ENCODE measurements around the gene KCTD5. TPM values are rescaled to one million over a fixed set of nuclear protein-coding genes. Genes with fewer than 3 reads are reported as not detected.

KCTD5 gene
- total and polyA plus RNA-seq, 10 of the 15 experiments (the other 5 are each of a cell fraction or from before 2014, with no cell fraction given), result 0.58 to 56.4 (median 37.3) TPM

DNA sequence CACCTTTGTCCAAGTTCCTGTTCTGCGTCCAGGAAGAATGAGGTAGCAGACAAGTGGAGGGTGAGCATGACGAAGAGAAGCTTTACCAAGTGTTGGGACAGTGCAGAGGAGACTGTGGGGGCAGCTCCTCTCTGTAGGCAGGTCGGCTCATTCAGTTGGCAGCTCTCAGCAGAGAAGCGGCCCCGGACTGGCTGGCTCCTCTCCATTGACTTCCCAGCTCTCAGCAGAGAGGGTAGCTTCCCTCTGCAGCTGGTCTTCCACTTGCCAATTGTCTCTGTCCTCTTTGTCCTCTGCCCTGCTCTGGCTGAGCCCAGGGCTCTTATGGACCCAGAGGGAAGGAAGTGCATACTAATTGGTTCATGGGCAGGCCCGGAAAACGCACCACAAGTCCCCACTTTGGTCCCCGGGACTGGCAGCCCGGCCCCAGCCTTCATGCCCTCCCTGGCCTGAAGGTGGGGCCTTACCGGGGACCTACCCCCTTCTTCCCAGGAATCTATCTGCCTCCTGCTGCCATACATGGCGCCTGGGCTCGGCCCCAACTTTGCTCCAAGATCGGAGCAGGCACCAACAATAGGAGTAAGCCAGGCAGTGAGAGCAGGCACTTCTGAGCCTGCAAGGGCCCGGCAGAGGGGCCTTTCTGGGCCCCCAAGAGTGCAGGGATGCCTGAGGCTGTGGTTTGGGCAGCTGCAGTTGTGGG, 10.1 kb downstream of the KCTD5 start:
- ChIA-PET RAD21 (ENCODE audit: unreplicated experiment) (no interaction called here), CTCF (no interaction called here), POLR2A (no interaction called here), SMC1A (ENCODE audit: uncharacterized antibody, unreplicated experiment) (interaction anchor here (0.7 kb wide), 1 partner anchor 58 kb away, joined by 3 read pairs; no protein-coding TSS in a partner anchor)
- Histone ChIP-seq H3K4me1 (ENCODE audit: control insufficient read depth, insufficient read depth, low read length) (peaks cover 5% of the 10 kb centered on the region), H3K79me2 (ENCODE audit: control insufficient read depth, insufficient read depth, low read length) (peaks cover 31% of the 10 kb centered on the region), H2AFZ (ENCODE audit: control insufficient read depth, low read depth, low read length) (no peak overlapping the region), H3K4me2 (ENCODE audit: control insufficient read depth, insufficient read depth) (no peak overlapping the region), H3K36me3 (ENCODE audit: control insufficient read depth in 2 of 2, insufficient read depth in 2 of 2, low read length in 1 of 2) (peaks cover 3 to 18% of the 10 kb centered on the region in 2 experiments; a peak in 2 of 4 replicates), H3K4me3 (no peak overlapping the region), H3K9me3 (replicated peaks; ENCODE audit: control insufficient read depth, insufficient read depth, low read length) (no peaks in the 10 kb centered on the region), H3K9ac (ENCODE audit: control insufficient read depth, insufficient read depth, low read length) (no peak overlapping the region), H3K27me3 (replicated peaks in 1 of 2; ENCODE audit: control insufficient read depth in 2 of 2, insufficient read depth in 2 of 2, low read length in 1 of 2) (no peaks in the 10 kb centered on the region), H3K27ac (ENCODE audit: control insufficient read depth, insufficient read depth) (no peak overlapping the region), H4K20me1 (ENCODE audit: control insufficient read depth, insufficient read depth) (peaks cover 6% of the 10 kb centered on the region; the same call in 1 of the 2 replicates)
- DNase-seq (ENCODE audit: low read depth, low spot score) (no peak), ATAC-seq (no peak), FAIRE-seq (no peak)
- no TSS peak for BruUV-seq (replicated peaks)
- intact Hi-C loops (cut with micrococcal nuclease; ENCODE audit: unreplicated experiment) (no loop called here), in situ Hi-C loops (cut with MboI) (no loop called here)
- no peak for TF ChIP-seq BMI1 (IDR thresholded peaks at IDR 0.05; ENCODE audit: borderline replicate concordance)
- TF ChIP-seq ZNF207 (IDR thresholded peaks at IDR 0.05; ENCODE audit: borderline replicate concordance), result no peak
- no peak for TF ChIP-seq ATF3 (IDR thresholded peaks at IDR 0.05; ENCODE audit: borderline replicate concordance, extremely low read depth, low read depth, low read length)
- TF ChIP-seq USF1 (IDR thresholded peaks at IDR 0.05; ENCODE audit: borderline replicate concordance, extremely low read length, insufficient read depth, low read depth, low read length), result no peak
- TF ChIP-seq ZBTB40 (IDR thresholded peaks at IDR 0.05; ENCODE audit: borderline replicate concordance), result no peak
- TF ChIP-seq ZNF274 (IDR thresholded peaks at IDR 0.05; ENCODE audit: insufficient read depth, insufficient read length), result no peak
- TF ChIP-seq PRDM15 (CRISPR knock-in tag; IDR thresholded peaks at IDR 0.05), result no peak
- 96% methylated on average over 14 of the region's 14 CpGs for WGBS (ENCODE audit: insufficient coverage, insufficient replicate concordance, low lambda C conversion rate, missing lambda C conversion rate)

Measured in GM12878 (cell line).